ENCODE results near the gene SH3BP2. TPM values are rescaled to one million over a fixed set of nuclear protein-coding genes. Genes with fewer than 3 reads are reported as not detected.

SH3BP2 gene
- total RNA-seq, 2 experiments from 2014 or later: 77.0 to 80.3 TPM

DNA sequence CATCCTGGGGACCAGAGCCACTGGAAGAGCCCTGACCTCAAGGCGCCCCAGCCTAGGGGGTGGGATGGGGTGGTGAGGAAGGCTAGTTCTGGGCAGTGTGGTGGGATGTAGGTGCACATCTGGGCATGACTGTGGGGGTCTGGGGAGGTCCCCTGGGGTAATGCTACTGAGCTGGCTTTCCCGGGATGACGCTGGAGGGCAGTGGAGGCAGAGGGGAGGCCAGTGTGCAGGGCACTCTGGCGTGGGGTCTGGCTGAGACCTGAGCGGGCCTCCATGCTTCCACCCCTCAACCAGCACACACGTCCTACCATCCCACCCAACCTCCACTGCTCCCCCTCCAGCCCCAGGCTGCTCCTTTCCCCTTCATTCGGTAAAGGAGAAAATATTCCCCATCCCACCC is 4.8 kb upstream of the SH3BP2 start:
- Mint-ChIP-seq H3K9me3 (no peaks in the 10 kb centered on the region), H3K36me3 (ENCODE audit: low read depth) (no peaks in the 10 kb centered on the region), H3K4me1 (peaks cover 27% of the 10 kb centered on the region), H3K4me3 (no peak overlapping the region), H3K27me3 (peaks cover 3% of the 10 kb centered on the region), H3K27ac (peak overlapping the region; percentile 40)
- DNase-seq: no peak
- ChIA-PET POLR2A (interaction anchor here (1.6 kb wide), 1 partner anchor 148 kb away, joined by 5 read pairs; no protein-coding TSS in a partner anchor), CTCF (interaction anchor here (1.0 kb wide), 1 partner anchor 176 kb away, joined by 3 read pairs; no protein-coding TSS in a partner anchor)

- Mint-ChIP-seq H3K36me3 (ENCODE audit: low read depth) (no peaks in the 10 kb centered on the region), H3K27me3 (no peaks in the 10 kb centered on the region), H3K9me3 (no peaks in the 10 kb centered on the region), H3K27ac (no peak overlapping the region), H3K4me1 (peaks cover 28% of the 10 kb centered on the region), H3K4me3 (no peak overlapping the region)
- DNase-seq: no peak
- CTCF ChIA-PET: no interaction called here
- POLR2A ChIA-PET: no interaction called here
Observed at GRCh38 chr4:2788532-2789103, 4.3 kb upstream of the SH3BP2 start.

GRCh38 chr4:2789351-2789750 is 3.5 kb upstream of the SH3BP2 start:
- DNase-seq: no peak
- H3K4me1 Mint-ChIP-seq: peaks cover 36% of the 10 kb centered on the region
- H3K4me3 Mint-ChIP-seq: no peak overlapping the region
- H3K9me3 Mint-ChIP-seq: no peaks in the 10 kb centered on the region
- no peaks in the 10 kb centered on the region for H3K27me3 Mint-ChIP-seq
- H3K36me3 Mint-ChIP-seq (ENCODE audit: low read depth): no peaks in the 10 kb centered on the region
- peak overlapping the region; percentile 6 for H3K27ac Mint-ChIP-seq
- ChIA-PET CTCF (no interaction called here), POLR2A (no interaction called here)

- H3K9me3 Mint-ChIP-seq: no peaks in the 10 kb centered on the region
- no peak overlapping the region for H3K4me3 Mint-ChIP-seq
- no peak for DNase-seq
- H3K4me1 Mint-ChIP-seq: peaks cover 42% of the 10 kb centered on the region
- H3K27me3 Mint-ChIP-seq: no peaks in the 10 kb centered on the region
- H3K36me3 Mint-ChIP-seq (ENCODE audit: low read depth): no peaks in the 10 kb centered on the region
- ChIA-PET CTCF (interaction anchor here (1.0 kb wide), 1 partner anchor 26 kb away, joined by 3 read pairs; no protein-coding TSS in a partner anchor), POLR2A (no interaction called here)
- peak overlapping the region; percentile 6 for H3K27ac Mint-ChIP-seq
Observed at GRCh38 chr4:2789793-2790582, 2.9 kb upstream of the SH3BP2 start.

- no peaks in the 10 kb centered on the region for H3K9me3 Mint-ChIP-seq
- ChIA-PET POLR2A (no interaction called here), CTCF (interaction anchor here (1.0 kb wide), 1 partner anchor 27 kb away, joined by 3 read pairs; no protein-coding TSS in a partner anchor)
- no peaks in the 10 kb centered on the region for H3K36me3 Mint-ChIP-seq (ENCODE audit: low read depth)
- no peak overlapping the region for H3K4me3 Mint-ChIP-seq
- H3K27me3 Mint-ChIP-seq: no peaks in the 10 kb centered on the region
- H3K27ac Mint-ChIP-seq: no peak overlapping the region
- H3K4me1 Mint-ChIP-seq: peaks cover 45% of the 10 kb centered on the region
- DNase-seq: no peak
Observed at GRCh38 chr4:2790583-2791517, 2.0 kb upstream of the SH3BP2 start.

- H3K9me3 Mint-ChIP-seq: no peaks in the 10 kb centered on the region
- no peak for DNase-seq
- no peaks in the 10 kb centered on the region for H3K27me3 Mint-ChIP-seq
- peak overlapping the region; percentile 10 for H3K4me3 Mint-ChIP-seq
- CTCF ChIA-PET: interaction anchor here (0.9 to 1.0 kb wide), 2 partner anchors 9 to 28 kb away, joined by 3 read pairs; no protein-coding TSS in a partner anchor
- POLR2A ChIA-PET: no interaction called here
- H3K4me1 Mint-ChIP-seq: peaks cover 42% of the 10 kb centered on the region
- H3K27ac Mint-ChIP-seq: no peak overlapping the region
- H3K36me3 Mint-ChIP-seq (ENCODE audit: low read depth): no peaks in the 10 kb centered on the region
Observed at GRCh38 chr4:2791518-2792395, 1.1 kb upstream of the SH3BP2 start.

GRCh38 chr4:2792396-2792710 is 532 bp upstream of the SH3BP2 start:
- no peak for DNase-seq
- Mint-ChIP-seq H3K36me3 (ENCODE audit: low read depth) (no peaks in the 10 kb centered on the region), H3K27me3 (no peaks in the 10 kb centered on the region), H3K4me3 (peak overlapping the region; percentile 37), H3K4me1 (peaks cover 43% of the 10 kb centered on the region), H3K9me3 (no peaks in the 10 kb centered on the region), H3K27ac (no peak overlapping the region)
- ChIA-PET CTCF (interaction anchor here (0.9 kb wide), 1 partner anchor 9 kb away, joined by 3 read pairs; no protein-coding TSS in a partner anchor), POLR2A (interaction anchor here (1.1 kb wide), 1 partner anchor 143 kb away, joined by 3 read pairs; no protein-coding TSS in a partner anchor)

DNA sequence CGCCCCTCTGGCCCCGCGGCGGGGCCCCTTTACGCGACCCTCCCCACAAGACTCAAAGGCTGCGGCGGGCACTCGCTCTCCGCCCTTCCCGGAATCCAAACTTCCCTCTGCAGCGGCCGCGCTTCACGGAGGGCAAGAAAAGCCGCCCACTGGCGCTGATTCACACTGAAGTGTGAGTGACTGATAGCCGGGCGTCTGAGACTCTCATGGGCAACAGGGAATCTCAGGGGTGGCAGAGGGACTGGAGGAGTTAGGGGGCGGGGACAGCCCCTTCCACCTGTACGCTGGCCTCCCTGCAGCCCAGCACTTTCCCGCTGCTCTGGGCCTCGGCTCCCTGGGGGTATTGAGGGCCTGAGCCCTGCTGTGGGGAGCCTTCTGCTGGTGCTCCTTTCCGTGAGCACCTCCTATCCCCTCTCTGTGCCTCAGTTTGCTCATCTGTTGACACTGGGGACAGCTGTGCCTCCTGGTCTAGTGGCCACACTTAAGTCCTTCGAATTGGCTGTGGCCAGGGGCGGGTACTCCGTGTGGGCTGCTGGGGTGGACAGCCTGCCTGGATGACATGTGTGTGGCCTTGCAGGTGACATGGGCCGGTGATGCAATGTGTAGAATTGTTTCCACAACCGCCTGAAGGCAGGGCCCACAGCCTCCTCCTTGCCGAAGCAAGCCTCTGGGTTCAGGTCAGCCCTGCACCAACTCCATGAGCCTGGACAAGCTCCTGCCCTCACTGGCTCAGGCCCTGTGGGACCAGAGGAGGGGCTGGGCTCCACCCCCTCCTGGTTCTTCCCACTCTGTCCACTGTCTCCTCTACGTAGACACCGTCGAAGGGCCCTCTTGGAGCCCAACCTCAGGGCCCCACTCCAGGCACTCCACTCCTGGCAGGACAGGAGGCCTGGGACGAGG is 951 bp downstream of the SH3BP2 start:
- ChIA-PET POLR2A (interaction anchor here (1.4 kb wide), 1 partner anchor 142 kb away, joined by 4 read pairs; no protein-coding TSS in a partner anchor), CTCF (no interaction called here)
- Mint-ChIP-seq H3K27me3 (no peaks in the 10 kb centered on the region), H3K36me3 (ENCODE audit: low read depth) (no peaks in the 10 kb centered on the region), H3K27ac (peak overlapping the region; percentile 29), H3K4me3 (peak overlapping the region; percentile 81), H3K4me1 (peaks cover 49% of the 10 kb centered on the region), H3K9me3 (no peaks in the 10 kb centered on the region)
- no peak for DNase-seq

- Mint-ChIP-seq H3K27ac (no peak overlapping the region), H3K4me1 (peaks cover 51% of the 10 kb centered on the region), H3K4me3 (peak overlapping the region; percentile 81), H3K36me3 (ENCODE audit: low read depth) (no peaks in the 10 kb centered on the region), H3K9me3 (no peaks in the 10 kb centered on the region), H3K27me3 (no peaks in the 10 kb centered on the region)
- ChIA-PET POLR2A (interaction anchor here (1.4 kb wide), 1 partner anchor 142 kb away, joined by 4 read pairs; no protein-coding TSS in a partner anchor), CTCF (no interaction called here)
- DNase-seq: no peak
Observed at GRCh38 chr4:2794486-2795299, 1.8 kb downstream of the SH3BP2 start.

GRCh38 chr4:2795300-2795892 is 2.5 kb downstream of the SH3BP2 start:
- Mint-ChIP-seq H3K4me3 (no peak overlapping the region), H3K27ac (no peak overlapping the region), H3K4me1 (peaks cover 56% of the 10 kb centered on the region), H3K27me3 (no peaks in the 10 kb centered on the region), H3K36me3 (ENCODE audit: low read depth) (no peaks in the 10 kb centered on the region), H3K9me3 (no peaks in the 10 kb centered on the region)
- CTCF ChIA-PET: no interaction called here
- no peak for DNase-seq
- POLR2A ChIA-PET: interaction anchor here (1.4 kb wide), 1 partner anchor 141 kb away, joined by 4 read pairs; no protein-coding TSS in a partner anchor

Measured in activated CD4-positive, alpha-beta memory T cell treated with anti-CD3 and anti-CD28 coated beads, Interleukin-2, amount 10 ng/mL, durations not matched to agents 7 days and 5 days (primary cell).